ENCODE results near the gene ARHGAP10.
"Not testable (repeated sequence)": the region's sequence is repeated elsewhere in the genome, so short reads cannot be mapped to it uniquely, and the experiment has no call there.

- not testable (repeated sequence) for TF ChIP-seq CTCF (IDR thresholded peaks at IDR 0.05); EZH2 (IDR thresholded peaks at IDR 0.05; ENCODE audit: borderline replicate concordance, insufficient read depth, low read depth, low read length, poor library complexity, severe bottlenecking)
Observed at GRCh38 chr4:147799057-147799456, 67.2 kb downstream of the ARHGAP10 start.

All from B cell (primary cell).